ENCODE data around the gene BCL2L14.

- no peak for TF ChIP-seq CTCF (IDR thresholded peaks at IDR 0.05; ENCODE audit: low read depth, low read length)
- TF ChIP-seq POLR2A (IDR thresholded peaks at IDR 0.05; ENCODE audit: extremely low read depth, insufficient read length), result no peak
- no peak for TF ChIP-seq MYC (IDR thresholded peaks at IDR 0.05; ENCODE audit: low read depth, low read length)
- TF ChIP-seq MAX (IDR thresholded peaks at IDR 0.05; ENCODE audit: low read depth, low read length), result no peak
Measured at GRCh38 chr12:12032260-12032791, 38.4 kb upstream of the BCL2L14 start.

Measured in NB4 (cell line).